ENCODE results near the gene ZNF552. TPM values are rescaled to one million over a fixed set of nuclear protein-coding genes. Genes with fewer than 3 reads are reported as not detected.
A peak's percentile ranks its signal among the peaks of the same experiment; 100 is the strongest.
"Not testable (repeated sequence)": the region's sequence is repeated elsewhere in the genome, so short reads cannot be mapped to it uniquely, and the experiment has no call there.

Gene ZNF552
- total and polyA plus RNA-seq, 12 donors, result 1.5 to 6.6 (median 2.7) TPM

GRCh38 chr19:57847164-57847563 is 32.5 kb upstream of the ZNF552 start:
- H3K27me3 ChIP-seq; H3K4me3 ChIP-seq; ATAC-seq; intact Hi-C loops (cut with DNase I); H3K9me3 ChIP-seq; DNase-seq: not testable (repeated sequence)
- peaks cover 0 to 28% (median 5%) of the 10 kb centered on the region in 9 donors for H3K36me3 ChIP-seq
- H3K27ac ChIP-seq, result peak overlapping the region in 1 of 10 donors; percentile 36
- WGBS, 2 donors, result 78 to 93% methylated on average over 3 of the region's 3 CpGs
- peaks cover 5 to 27% (median 11%) of the 10 kb centered on the region in 9 donors for H3K4me1 ChIP-seq

GRCh38 chr19:57841122-57841763 is 26.5 kb upstream of the ZNF552 start:
- intact Hi-C loops (cut with DNase I), result no loop called here
- Histone ChIP-seq H3K27ac (no peak overlapping the region), H3K4me3 (no peak overlapping the region), H3K27me3 (no peaks in the 10 kb centered on the region), H3K36me3 (peaks cover 0 to 68% (median 4%) of the 10 kb centered on the region in 9 donors), H3K4me1 (peaks cover 0 to 9% (median 0%) of the 10 kb centered on the region in 9 donors), H3K9me3 (no peaks in the 10 kb centered on the region)
- WGBS, 2 donors, result 69% methylated on average over 6 of the region's 6 CpGs
- no peak for ATAC-seq
- TF ChIP-seq, protein P1, sequence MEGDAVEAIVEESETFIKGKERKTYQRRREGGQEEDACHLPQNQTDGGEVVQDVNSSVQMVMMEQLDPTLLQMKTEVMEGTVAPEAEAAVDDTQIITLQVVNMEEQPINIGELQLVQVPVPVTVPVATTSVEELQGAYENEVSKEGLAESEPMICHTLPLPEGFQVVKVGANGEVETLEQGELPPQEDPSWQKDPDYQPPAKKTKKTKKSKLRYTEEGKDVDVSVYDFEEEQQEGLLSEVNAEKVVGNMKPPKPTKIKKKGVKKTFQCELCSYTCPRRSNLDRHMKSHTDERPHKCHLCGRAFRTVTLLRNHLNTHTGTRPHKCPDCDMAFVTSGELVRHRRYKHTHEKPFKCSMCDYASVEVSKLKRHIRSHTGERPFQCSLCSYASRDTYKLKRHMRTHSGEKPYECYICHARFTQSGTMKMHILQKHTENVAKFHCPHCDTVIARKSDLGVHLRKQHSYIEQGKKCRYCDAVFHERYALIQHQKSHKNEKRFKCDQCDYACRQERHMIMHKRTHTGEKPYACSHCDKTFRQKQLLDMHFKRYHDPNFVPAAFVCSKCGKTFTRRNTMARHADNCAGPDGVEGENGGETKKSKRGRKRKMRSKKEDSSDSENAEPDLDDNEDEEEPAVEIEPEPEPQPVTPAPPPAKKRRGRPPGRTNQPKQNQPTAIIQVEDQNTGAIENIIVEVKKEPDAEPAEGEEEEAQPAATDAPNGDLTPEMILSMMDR (IDR thresholded peaks at IDR 0.05), result no peak
- DNase-seq, result no peak

DNA sequence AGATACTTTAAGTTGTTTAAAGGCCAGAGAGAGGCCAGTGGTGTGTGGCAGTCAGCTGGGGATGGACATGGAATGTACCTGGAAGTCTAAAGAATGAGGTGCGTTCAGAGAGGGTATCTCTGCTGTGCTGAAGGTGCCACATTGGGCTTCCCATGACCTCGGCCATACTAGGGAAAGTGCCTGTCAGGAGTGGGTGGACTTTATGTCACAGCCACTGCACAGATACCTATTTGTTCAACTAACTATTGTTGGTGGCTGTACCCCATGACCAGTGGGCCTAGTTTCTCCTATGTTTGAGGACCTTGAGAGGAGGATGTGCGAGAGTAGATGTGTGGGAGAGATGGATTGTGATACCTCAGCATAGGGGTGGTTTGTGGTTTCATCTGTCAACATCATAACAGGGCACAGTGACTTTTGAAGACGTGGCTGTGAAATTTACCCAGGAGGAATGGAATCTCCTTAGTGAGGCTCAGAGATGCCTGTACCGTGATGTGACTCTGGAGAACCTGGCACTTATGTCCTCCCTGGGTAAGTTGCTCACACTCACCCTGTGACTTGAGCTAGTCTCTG is 24.0 kb upstream of the ZNF552 start:
- ATAC-seq; H3K4me3 ChIP-seq; H3K4me1 ChIP-seq; DNase-seq; H3K27me3 ChIP-seq; H3K9me3 ChIP-seq; intact Hi-C loops (cut with DNase I); H3K27ac ChIP-seq: not testable (repeated sequence)
- 86 to 95% methylated on average over 4 to 5 of the region's 5 CpGs for WGBS, 2 donors
- H3K36me3 ChIP-seq, result peaks cover 0 to 66% (median 4%) of the 10 kb centered on the region in 9 donors

GRCh38 chr19:57836991-57837390 is 22.3 kb upstream of the ZNF552 start:
- H3K9me3 ChIP-seq; ATAC-seq; DNase-seq; intact Hi-C loops (cut with DNase I); H3K4me3 ChIP-seq; H3K27me3 ChIP-seq; H3K27ac ChIP-seq: not testable (repeated sequence)
- Histone ChIP-seq H3K4me1 (peaks cover 0 to 14% (median 0%) of the 10 kb centered on the region in 9 donors), H3K36me3 (peaks cover 0 to 53% (median 4%) of the 10 kb centered on the region in 9 donors)
- 91 to 96% methylated on average over 5 of the region's 5 CpGs for WGBS, 2 donors

GRCh38 chr19:57830071-57830602 is 15.4 kb upstream of the ZNF552 start, which contains the start of gene ZNF587B:
ZNF587B (plus strand) TSS chr19:57830299; CDS start chr19:57830529, 230 bp downstream.
- H3K4me1 ChIP-seq, result peaks cover 0 to 38% (median 21%) of the 10 kb centered on the region in 9 donors
- H3K36me3 ChIP-seq, result peaks cover 0 to 20% (median 0%) of the 10 kb centered on the region in 9 donors
- DNase-seq (peak; percentile 78 to 86), ATAC-seq (peak; percentile 88 to 96 (median 92))
- H3K4me3 ChIP-seq, result peak within 1 kb of the TSS; percentile 41 to 78 (median 59)
- no peaks in the 10 kb centered on the region for H3K27me3 ChIP-seq
- peak within 1 kb of the TSS; percentile 55 to 86 (median 79) for H3K27ac ChIP-seq
- TF ChIP-seq, protein P1 (IDR thresholded peaks at IDR 0.05), result peak; percentile 6 to 70 (median 52)
- WGBS, 2 donors, result 13 to 23% methylated on average over 22 of the region's 22 CpGs
- no peaks in the 10 kb centered on the region for H3K9me3 ChIP-seq
- intact Hi-C loops (cut with DNase I), result no loop called here
